Measurements from ENCODE around the gene DHODH.
A peak's percentile ranks its signal among the peaks of the same experiment; 100 is the strongest.
"Not testable (repeated sequence)": the region's sequence is repeated elsewhere in the genome, so short reads cannot be mapped to it uniquely, and the experiment has no call there.

DHODH gene

DNA sequence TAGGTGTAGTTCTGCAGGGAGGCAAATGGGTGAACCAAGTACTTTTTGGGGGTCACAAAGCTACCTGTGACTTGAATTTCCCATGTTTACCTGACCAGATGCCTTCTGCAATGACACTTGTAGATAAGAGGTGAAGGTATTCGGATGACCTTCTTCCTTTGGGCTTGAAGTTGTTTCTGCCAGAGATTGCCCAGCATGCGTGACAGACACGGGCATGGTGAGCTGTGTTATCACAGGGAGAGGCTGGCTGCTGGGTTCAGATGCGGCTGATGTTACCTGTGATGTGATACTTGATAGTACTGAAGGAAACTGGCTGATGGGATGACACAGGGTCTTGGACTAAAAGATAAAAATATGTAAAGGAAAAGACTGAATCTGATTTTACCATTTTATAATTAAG lies 22.4 kb upstream of the DHODH start:
- Mint-ChIP-seq H3K27ac (ENCODE audit: low read depth) (no peak overlapping the region), H3K4me1 (no peaks in the 10 kb centered on the region), H3K27me3 (peaks cover 40% of the 10 kb centered on the region), H3K36me3 (ENCODE audit: insufficient read depth) (no peaks in the 10 kb centered on the region), H3K4me3 (no peak overlapping the region), H3K9me3 (no peaks in the 10 kb centered on the region)
- no peak for DNase-seq (ENCODE audit: low spot score in 2 of 2)
- no peak for ATAC-seq (replicated peaks; ENCODE audit: extremely low read depth, poor library complexity, severe bottlenecking)

DNA sequence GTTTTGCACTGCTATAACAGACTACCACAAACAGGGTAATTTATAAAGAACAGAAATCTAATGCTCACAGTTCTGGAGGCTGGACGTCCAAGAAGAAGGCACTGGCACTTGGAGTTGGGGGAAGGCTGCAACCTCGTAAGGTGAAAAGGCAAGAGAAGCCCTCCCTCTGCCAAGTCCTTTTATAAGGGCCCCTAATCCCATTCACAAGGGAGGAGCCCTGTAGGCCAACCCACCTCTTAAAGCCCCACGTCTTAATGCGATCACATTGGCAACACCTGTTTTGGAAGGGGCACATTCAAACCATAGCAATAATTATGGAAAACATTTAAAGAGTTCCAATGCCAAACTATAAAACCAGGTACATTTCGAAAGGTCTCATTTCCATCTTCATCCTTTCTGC lies 13.5 kb upstream of the DHODH start:
- H3K27me3 Mint-ChIP-seq: peaks cover 23% of the 10 kb centered on the region
- no peaks in the 10 kb centered on the region for H3K4me1 Mint-ChIP-seq
- H3K27ac Mint-ChIP-seq (ENCODE audit: low read depth): no peak overlapping the region
- H3K4me3 Mint-ChIP-seq: no peak overlapping the region
- no peaks in the 10 kb centered on the region for H3K36me3 Mint-ChIP-seq (ENCODE audit: insufficient read depth)
- ATAC-seq (replicated peaks; ENCODE audit: extremely low read depth, poor library complexity, severe bottlenecking) (no peak), DNase-seq (ENCODE audit: low spot score in 2 of 2) (no peak)
- no peaks in the 10 kb centered on the region for H3K9me3 Mint-ChIP-seq

DNA sequence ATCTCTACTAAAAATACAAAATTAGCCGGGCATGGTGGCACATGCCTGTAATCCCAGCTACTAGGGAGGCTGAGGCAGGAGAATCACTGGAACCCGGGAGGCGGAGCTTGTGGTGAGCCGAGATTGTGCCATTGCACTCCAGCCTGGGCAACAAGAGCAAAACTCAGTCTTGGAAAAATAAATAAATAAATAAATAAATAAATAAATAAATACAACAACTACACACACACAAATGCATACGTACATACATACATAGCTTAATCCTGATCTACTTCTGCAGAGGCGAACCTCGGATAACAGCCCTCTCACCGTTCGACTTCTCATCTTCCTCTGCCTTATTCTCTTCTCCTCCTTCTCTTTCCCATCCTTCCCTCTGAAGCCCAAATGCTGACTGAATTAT lies 11.0 kb upstream of the DHODH start:
- DNase-seq (ENCODE audit: low spot score in 2 of 2); H3K9me3 Mint-ChIP-seq; H3K4me3 Mint-ChIP-seq; ATAC-seq (replicated peaks; ENCODE audit: extremely low read depth, poor library complexity, severe bottlenecking); H3K4me1 Mint-ChIP-seq; H3K27ac Mint-ChIP-seq (ENCODE audit: low read depth); H3K36me3 Mint-ChIP-seq (ENCODE audit: insufficient read depth): not testable (repeated sequence)
- peaks cover 34% of the 10 kb centered on the region for H3K27me3 Mint-ChIP-seq

DNA sequence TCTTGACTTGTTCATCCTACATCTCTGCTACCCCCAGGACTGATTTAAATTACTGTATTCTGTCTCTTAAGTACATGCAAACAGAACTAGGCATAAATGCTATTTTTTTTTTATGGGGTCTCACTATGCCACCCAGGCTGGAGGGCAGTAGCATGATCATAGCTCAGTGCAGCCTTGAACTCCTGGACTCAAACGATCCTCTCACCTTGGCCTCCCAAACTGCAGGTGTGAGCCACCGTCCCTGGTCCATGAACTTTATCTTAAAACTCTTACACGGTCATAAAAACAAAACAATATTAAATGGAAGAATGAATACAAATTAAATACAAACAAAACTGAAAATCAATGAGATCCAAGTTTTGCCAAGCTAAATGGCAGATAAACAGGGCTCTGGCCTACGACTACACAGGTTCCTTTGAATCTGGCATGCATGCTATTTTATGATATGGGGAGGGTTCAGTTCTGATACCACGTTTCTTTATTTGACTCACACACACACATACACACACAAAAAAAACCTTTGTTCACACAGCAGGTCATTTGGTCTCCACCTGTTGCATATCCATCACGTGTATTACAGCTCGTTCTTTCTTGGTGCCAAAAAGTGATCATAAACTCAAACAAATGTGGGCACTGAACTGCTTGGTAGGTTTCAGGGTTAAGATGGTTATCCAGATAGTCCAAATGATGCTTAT lies 7.2 kb upstream of the DHODH start:
- Mint-ChIP-seq H3K27ac (ENCODE audit: low read depth) (no peak overlapping the region), H3K4me3 (no peak overlapping the region), H3K36me3 (ENCODE audit: insufficient read depth) (no peaks in the 10 kb centered on the region), H3K9me3 (no peaks in the 10 kb centered on the region), H3K4me1 (no peaks in the 10 kb centered on the region), H3K27me3 (peaks cover 30% of the 10 kb centered on the region)
- ATAC-seq (replicated peaks; ENCODE audit: extremely low read depth, poor library complexity, severe bottlenecking) (no peak), DNase-seq (ENCODE audit: low spot score in 2 of 2) (no peak)

DNA sequence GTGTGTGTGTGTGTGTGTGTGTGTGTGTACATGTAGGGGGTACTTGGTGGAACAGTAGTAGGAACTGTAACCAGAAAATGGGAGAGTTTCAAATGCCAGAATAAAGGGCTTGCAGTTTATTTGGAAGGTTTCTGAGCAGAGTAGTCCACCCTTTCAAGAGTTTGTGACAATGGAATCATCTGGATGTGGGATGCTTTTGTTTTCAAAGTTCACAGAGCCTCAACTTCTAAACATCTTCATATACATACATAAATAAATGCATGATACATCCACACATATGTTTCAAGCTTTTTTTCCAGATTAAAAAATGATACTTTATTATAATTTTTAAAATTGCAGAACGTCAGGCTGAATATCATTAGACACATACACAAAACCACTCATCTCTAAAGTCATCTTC lies 5.9 kb upstream of the DHODH start:
- Mint-ChIP-seq H3K27me3 (peaks cover 19% of the 10 kb centered on the region), H3K9me3 (no peaks in the 10 kb centered on the region), H3K4me1 (no peaks in the 10 kb centered on the region), H3K36me3 (ENCODE audit: insufficient read depth) (no peaks in the 10 kb centered on the region), H3K27ac (ENCODE audit: low read depth) (no peak overlapping the region), H3K4me3 (no peak overlapping the region)
- DNase-seq (ENCODE audit: low spot score in 2 of 2) (no peak), ATAC-seq (replicated peaks; ENCODE audit: extremely low read depth, poor library complexity, severe bottlenecking) (no peak)

GRCh38 chr16:72008065-72008423 lies 500 bp upstream of the DHODH start:
- Mint-ChIP-seq H3K4me1 (peaks cover 19% of the 10 kb centered on the region), H3K27ac (ENCODE audit: low read depth) (peak overlapping the region; percentile 79), H3K4me3 (peak overlapping the region; percentile 89)
- H3K9me3 Mint-ChIP-seq; H3K27me3 Mint-ChIP-seq; H3K36me3 Mint-ChIP-seq (ENCODE audit: insufficient read depth); ATAC-seq (replicated peaks; ENCODE audit: extremely low read depth, poor library complexity, severe bottlenecking); DNase-seq (ENCODE audit: low spot score in 2 of 2): not testable (repeated sequence)

- Mint-ChIP-seq H3K36me3 (ENCODE audit: insufficient read depth) (peaks cover 4% of the 10 kb centered on the region), H3K27ac (ENCODE audit: low read depth) (no peak overlapping the region), H3K9me3 (no peaks in the 10 kb centered on the region), H3K4me3 (peak overlapping the region; percentile 78), H3K4me1 (peaks cover 34% of the 10 kb centered on the region), H3K27me3 (no peaks in the 10 kb centered on the region)
- ATAC-seq (replicated peaks; ENCODE audit: extremely low read depth, poor library complexity, severe bottlenecking) (no peak), DNase-seq (ENCODE audit: low spot score in 2 of 2) (no peak)
Measured at GRCh38 chr16:72009779-72010178, 1.2 kb downstream of the DHODH start.

- Mint-ChIP-seq H3K4me1 (peaks cover 34% of the 10 kb centered on the region), H3K9me3 (no peaks in the 10 kb centered on the region), H3K27ac (ENCODE audit: low read depth) (peak overlapping the region; percentile 88), H3K4me3 (no peak overlapping the region), H3K36me3 (ENCODE audit: insufficient read depth) (peaks cover 12% of the 10 kb centered on the region), H3K27me3 (no peaks in the 10 kb centered on the region)
- DNase-seq (ENCODE audit: low spot score in 2 of 2): no peak
- ATAC-seq (replicated peaks; ENCODE audit: extremely low read depth, poor library complexity, severe bottlenecking): no peak
Measured at GRCh38 chr16:72012607-72013006, 4.1 kb downstream of the DHODH start.

DNA sequence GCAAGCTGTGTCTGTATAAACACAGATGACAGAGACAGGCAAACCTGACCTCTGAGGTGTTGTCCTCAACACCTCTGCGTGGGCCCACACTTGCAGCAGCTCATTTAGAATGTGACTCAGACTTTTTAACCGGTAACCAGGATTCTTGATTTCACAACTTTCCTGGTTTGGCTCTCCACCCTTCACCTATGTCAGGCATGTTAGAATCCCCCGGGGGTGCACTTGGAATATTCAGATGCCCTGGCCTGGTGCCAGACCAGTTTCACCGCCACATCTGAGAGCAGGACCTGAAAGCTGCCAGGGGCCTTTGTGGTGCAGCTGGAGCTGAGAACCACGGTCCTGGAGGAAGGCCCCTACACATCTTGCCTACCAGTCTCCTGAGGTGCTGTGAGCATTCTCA lies 4.8 kb downstream of the DHODH start:
- H3K4me1 Mint-ChIP-seq: peaks cover 33% of the 10 kb centered on the region
- H3K27ac Mint-ChIP-seq (ENCODE audit: low read depth): peak overlapping the region; percentile 88
- H3K27me3 Mint-ChIP-seq: no peaks in the 10 kb centered on the region
- H3K9me3 Mint-ChIP-seq: no peaks in the 10 kb centered on the region
- no peak overlapping the region for H3K4me3 Mint-ChIP-seq
- DNase-seq (ENCODE audit: low spot score in 2 of 2) (no peak), ATAC-seq (replicated peaks; ENCODE audit: extremely low read depth, poor library complexity, severe bottlenecking) (no peak)
- H3K36me3 Mint-ChIP-seq (ENCODE audit: insufficient read depth): peaks cover 15% of the 10 kb centered on the region

DNA sequence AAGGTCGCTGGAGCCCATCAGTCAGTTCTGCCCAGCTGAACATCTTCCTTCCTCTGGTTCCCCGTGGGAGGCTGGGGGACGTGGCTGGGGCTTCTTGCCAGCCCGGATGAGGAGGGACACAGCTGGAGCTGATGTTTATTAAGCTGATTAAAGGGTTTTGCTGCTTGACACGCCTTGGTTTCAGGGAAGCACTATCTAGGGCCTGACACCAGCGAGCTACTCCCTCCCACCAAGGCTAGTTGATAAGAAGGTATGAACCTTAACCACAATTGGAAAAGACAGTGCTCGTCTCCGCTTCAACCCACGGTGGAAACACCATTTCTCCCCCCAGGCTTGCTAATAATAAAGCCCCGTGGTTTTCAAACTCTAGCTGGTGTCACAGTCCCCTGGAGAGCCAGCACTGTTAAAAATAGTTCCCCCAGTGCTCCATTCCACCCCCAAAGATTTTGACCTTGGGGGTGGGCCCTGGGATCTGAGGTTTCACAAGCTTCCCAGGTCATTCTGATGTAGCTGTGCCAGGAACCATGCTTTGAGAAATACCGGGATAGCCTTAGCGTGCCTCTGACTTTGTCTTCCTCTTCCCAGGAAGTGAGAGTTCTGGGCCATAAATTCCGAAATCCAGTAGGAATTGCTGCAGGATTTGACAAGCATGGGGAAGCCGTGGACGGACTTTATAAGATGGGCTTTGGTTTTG lies 5.5 kb downstream of the DHODH start:
- H3K4me1 Mint-ChIP-seq: peaks cover 28% of the 10 kb centered on the region
- H3K9me3 Mint-ChIP-seq: no peaks in the 10 kb centered on the region
- no peak overlapping the region for H3K4me3 Mint-ChIP-seq
- H3K36me3 Mint-ChIP-seq (ENCODE audit: insufficient read depth): peaks cover 13% of the 10 kb centered on the region
- ATAC-seq (replicated peaks; ENCODE audit: extremely low read depth, poor library complexity, severe bottlenecking) (no peak), DNase-seq (ENCODE audit: low spot score in 2 of 2) (no peak)
- H3K27me3 Mint-ChIP-seq: no peaks in the 10 kb centered on the region
- peak overlapping the region; percentile 88 for H3K27ac Mint-ChIP-seq (ENCODE audit: low read depth)

DNA sequence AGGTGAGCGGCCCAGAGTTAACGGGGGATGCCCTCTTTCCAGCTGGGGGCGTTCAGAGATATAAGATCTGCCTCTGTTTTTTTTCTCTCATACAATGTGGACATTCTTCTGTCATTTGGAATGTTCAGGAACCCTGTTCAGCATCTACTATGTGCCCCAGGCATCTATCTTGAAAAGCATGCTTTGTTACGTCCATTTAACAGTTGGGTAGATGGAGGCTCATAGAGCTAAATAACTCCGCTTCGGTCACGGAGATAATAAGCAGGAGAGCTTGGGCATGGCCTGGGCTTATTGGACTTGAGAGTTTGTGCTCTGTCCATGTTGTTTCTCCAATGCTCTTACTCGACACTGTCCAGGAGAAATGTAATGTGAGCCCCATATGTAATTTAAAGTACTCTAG lies 6.1 kb downstream of the DHODH start:
- Mint-ChIP-seq H3K4me3 (no peak overlapping the region), H3K27ac (ENCODE audit: low read depth) (no peak overlapping the region), H3K27me3 (no peaks in the 10 kb centered on the region), H3K9me3 (no peaks in the 10 kb centered on the region), H3K4me1 (peaks cover 28% of the 10 kb centered on the region), H3K36me3 (ENCODE audit: insufficient read depth) (peaks cover 14% of the 10 kb centered on the region)
- ATAC-seq (replicated peaks; ENCODE audit: extremely low read depth, poor library complexity, severe bottlenecking) (no peak), DNase-seq (ENCODE audit: low spot score in 2 of 2) (no peak)

DNA sequence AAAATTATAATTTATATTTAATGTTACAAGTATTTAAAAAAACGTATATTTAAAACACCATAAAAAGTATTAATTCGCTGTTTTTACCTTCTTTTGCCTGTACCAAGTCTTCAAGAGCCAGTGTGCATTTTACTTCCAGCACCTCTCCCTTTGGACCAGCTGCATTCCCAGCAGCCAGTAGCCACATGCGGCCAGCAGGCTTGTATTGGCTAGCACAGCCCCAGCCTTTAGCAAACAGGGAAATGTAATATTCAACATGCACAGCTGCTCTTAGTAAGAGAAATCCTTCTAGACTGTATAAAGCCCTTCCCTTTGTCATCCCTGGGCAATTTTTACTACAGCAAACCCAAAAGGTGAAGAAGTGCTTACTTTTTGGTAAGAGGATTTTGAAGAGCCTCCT lies 6.6 kb downstream of the DHODH start:
- H3K36me3 Mint-ChIP-seq (ENCODE audit: insufficient read depth): peaks cover 12% of the 10 kb centered on the region
- DNase-seq (ENCODE audit: low spot score in 2 of 2) (no peak), ATAC-seq (replicated peaks; ENCODE audit: extremely low read depth, poor library complexity, severe bottlenecking) (no peak)
- H3K27ac Mint-ChIP-seq (ENCODE audit: low read depth): no peak overlapping the region
- H3K9me3 Mint-ChIP-seq: no peaks in the 10 kb centered on the region
- no peaks in the 10 kb centered on the region for H3K27me3 Mint-ChIP-seq
- peaks cover 25% of the 10 kb centered on the region for H3K4me1 Mint-ChIP-seq
- no peak overlapping the region for H3K4me3 Mint-ChIP-seq

DNA sequence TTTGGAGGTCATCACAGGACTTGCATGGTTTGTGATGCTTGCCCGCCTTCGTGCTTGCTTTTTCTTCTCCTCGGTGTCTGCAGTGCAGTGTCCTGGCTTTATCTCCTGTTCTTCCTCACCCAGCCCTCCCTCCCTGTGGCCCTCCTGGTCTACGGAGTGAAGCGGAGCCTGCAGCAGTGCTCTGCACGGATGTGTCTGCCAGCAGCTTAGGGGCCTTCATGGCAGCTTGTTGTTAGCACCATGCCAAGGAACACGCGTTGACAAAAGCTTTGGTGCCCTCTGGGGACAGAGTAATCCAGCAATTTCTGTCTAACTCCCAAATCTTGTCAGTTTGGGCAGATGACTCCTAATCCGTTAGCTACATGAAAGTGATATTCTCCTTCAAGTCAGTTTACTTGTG lies 9.9 kb downstream of the DHODH start:
- DNase-seq (ENCODE audit: low spot score in 2 of 2) (no peak), ATAC-seq (replicated peaks; ENCODE audit: extremely low read depth, poor library complexity, severe bottlenecking) (no peak)
- Mint-ChIP-seq H3K27me3 (no peaks in the 10 kb centered on the region), H3K27ac (ENCODE audit: low read depth) (no peak overlapping the region), H3K9me3 (no peaks in the 10 kb centered on the region), H3K4me1 (peaks cover 12% of the 10 kb centered on the region), H3K36me3 (ENCODE audit: insufficient read depth) (peaks cover 21% of the 10 kb centered on the region), H3K4me3 (no peak overlapping the region)

Data from central memory CD8-positive, alpha-beta T cell (primary cell).